HG02588 (cell line): Measurements from ENCODE around the gene HOXA11.

Source experiments
- ATAC-seq: cut with Tn5 transposase; IDR thresholded peaks from one replicate; pipeline ENCODE4 v1.9.1; 2021; ENCODE audit warnings: mild to moderate bottlenecking, moderate library complexity; ENCODE audit not compliant: unreplicated experiment

The HOXA11 gene

DNA sequence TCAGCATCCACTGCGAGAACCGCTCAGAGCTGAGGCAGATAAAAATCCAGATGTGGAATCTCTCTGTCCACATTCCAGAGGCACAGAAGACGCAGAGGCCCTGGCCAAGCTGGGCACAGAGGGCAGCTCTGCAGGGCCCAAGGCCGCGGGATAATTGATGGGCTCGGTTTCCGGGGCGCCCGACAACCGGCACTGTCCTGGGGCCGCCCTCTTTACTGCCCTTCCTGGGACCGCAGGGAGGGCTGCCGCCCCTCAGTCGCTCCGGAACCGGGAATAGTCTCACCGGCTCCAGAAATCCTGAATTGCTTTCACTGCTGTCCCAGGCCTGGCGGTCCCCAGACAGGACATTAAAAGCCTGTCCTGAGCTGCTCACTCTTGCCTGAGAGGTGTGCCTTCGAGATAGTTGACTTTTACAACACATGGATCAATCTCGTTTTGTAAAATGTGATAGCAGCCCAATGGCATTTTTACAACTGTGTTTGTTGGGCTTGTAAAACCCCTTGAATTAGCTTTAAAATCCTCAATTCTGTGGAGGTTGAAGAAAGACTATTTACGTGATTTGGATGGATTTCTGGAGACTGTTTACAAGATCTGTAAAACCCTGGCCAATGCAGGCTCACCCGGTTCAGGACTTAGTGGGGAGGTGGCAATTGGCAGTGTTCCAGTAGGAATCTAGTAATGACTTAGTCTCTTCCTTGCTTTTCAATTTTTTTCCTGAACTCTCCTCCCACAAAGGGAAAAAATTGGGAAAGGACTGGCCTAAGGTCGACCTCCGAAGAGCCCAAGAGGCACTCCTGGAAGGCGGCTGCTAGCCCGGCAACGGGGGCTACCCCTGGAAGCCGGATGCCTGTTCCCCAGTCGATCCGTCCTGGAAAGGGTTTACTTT, 36.0 kb downstream of the HOXA11 start:
- no peak for ATAC-seq

DNA sequence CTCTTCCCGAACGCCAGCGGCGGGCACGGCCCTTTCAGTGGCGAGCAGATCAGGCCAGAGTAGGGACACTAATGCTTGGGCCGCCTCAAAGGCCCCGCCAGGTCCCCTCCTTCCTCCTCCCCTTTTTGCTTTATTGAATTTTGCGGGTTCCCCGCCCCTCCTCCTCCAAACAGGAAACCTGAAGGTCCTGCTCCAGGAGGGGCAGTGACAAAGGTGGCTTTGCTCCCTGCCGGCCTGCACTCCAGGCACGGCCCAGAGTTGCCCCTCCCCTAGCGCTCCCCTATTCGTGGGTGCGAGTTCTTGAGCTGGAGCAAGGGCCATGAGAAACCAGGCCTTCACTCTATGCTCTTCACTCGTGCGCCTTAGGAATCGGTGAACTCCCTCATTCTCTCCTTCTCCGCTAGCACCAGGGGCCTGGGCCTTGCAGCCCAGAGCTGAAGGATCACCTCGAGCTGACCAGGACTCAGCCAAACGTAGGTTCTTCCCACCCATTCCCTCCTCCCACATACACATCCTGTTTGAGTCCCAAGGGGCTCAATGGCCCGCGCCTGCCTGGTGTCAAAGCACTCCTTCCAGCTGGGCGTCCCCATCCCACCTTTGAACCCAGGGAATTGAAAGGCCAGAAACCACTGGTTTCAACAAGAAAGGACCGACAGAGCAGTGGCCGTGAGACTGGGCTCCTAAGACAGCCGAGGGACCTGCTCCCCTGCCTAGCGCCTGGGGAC, 36.8 kb downstream of the HOXA11 start:
- ATAC-seq: no peak

DNA sequence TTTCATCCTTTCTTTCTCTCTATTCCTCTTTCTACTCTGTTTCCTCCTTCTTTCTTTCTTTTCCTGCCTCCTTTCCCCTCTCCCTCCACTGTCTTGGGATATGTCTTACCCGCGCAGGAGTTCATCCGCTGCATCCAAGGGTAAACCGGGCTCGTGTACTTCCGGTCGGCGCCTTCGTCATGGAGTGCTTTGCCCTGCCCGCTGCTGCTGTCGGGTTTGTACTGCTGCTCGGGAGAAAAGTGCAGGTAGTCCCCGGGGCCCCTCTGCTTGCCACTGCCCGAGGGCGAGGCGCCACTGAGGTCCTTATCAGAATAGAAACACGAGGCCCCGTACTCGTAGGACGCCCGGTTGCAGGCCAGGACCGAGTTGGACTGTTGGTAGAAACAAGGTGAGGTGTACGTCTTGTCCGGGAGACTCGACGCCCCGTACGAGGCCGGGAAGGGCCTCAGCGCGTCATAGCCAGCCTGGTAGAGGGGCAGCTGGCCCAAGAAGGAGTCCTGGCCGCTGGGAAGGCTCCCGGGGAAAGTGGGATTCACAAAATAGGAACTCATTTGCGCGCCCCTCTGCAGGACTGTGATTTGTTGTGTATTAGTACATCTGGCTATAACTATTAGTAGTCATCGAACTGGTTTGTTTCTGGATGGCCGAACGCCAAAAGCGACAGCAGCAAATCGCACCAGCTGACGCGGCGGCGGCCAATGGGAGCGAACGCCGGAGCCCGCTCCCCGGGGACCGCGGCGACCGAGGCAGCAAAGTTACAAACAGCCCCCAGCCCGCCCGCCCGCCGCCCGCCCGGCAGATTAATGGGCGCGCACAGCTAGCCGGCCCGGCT, 37.6 kb downstream of the HOXA11 start, which contains the start of gene HOXA6:
TSS of gene HOXA6 (minus strand) at position 576 of the 832 bp plus-strand sequence. CDS start at position 551, 25 bp downstream.
- ATAC-seq: no peak

DNA sequence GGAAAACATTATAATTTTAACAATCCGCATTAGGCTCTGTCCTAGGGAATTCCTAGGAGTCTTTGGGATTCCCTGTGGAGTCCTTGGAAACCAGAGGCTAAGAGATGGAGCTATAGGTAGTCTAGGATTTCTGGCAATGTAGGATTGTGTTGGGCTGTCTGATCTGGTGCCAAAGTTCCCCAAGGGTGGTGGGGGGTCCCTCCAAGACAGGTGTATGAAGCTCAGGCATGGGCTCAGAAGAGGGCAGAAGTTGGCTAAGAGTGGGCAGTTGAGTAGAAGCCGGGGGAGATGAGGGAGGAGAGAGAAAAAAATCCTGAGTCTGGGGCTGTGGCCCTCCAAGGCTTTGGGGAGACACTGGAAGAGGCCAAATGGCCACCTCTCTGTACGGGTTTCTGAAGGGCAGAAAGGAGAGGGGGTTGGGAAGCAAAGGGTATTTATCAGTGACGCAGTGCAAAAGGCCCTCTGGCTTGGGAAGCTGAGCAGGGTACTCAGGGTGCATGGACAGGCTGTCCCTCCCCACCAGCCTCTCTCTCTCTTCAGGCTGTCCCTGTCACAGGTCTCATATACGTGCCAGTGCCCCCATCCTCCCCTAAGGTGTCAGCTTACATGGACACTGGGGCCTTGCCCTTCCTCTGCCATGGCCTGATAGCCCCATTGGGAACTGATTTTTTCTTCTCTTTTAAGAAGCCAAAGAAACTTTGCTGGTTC, 38.4 kb downstream of the HOXA11 start:
- no peak for ATAC-seq

DNA sequence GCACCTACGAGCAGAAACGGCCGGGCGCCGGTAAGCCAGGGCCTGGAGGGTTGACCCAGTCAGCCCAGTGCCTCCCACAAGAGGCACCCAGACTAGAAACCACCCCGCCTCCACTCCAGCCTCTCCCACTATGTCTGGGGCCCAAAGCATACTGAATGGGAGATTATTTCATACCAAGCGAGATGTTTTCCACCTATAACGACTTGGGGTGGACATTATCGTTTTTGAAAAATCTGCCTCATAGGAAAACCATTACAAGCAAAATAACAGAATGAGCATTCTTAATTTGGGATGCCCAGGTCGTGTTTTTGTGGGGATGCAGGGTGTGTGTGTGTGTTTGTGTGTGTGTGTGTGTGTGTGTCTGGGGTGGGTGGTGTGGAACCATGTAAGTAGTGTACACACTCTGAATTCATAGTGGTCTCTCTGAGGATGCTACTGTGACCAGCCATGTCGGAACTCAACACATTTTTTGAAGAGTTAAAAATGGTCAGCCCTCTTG, 39.1 kb downstream of the HOXA11 start:
- ATAC-seq: no peak

DNA sequence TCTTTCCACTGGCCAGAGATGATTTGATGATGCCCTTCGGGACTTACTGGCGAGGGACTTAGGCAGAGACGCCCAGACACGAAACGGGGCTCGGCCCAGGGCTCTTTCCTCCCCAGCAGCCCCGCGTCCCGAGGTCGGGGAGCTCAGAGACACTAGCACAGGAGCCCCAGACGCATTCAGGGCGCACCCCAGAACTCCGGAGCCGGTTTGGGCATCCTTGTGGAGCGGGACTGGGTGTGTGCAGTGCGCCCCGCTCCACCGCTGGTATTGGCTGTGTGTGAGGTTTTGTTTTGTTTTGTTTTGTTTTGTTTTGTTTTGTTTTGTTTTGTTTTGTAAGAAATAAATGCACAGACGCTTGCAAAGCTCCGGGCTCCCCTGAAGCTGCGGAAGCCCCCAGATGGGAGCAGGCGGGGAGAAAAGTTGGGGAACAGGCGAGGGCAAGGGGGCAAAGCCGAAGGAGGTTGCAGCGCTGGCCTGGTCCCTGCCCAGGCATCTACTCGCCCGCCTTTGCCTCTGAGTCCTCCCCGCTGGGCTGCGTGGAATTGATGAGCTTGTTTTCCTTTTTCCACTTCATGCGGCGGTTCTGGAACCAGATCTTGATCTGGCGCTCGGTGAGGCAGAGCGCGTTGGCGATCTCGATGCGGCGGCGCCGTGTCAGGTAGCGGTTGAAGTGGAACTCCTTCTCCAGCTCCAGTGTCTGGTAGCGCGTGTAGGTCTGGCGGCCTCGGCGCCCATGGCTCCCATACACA, 39.7 kb downstream of the HOXA11 start:
- no peak for ATAC-seq

DNA sequence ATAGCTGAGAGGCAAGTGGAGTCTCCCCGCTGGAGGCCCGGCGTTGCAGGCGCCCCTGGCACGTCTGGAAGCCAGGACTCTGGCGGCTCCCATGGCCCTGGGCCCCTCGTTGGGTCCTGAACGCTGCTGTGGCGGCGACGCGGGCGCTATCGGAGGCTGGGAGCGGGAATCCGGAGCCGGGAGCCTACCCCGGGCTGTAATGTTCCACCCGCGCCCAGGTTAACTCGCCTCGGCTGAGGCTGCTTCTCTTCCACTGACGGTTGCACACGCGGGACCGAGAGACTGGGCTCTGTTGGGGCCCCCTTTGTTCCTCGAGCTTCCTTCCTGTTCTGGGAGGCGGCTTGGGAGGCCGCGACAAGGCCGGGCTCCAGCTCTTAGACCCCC, 40.3 kb downstream of the HOXA11 start:
- ATAC-seq: no peak

DNA sequence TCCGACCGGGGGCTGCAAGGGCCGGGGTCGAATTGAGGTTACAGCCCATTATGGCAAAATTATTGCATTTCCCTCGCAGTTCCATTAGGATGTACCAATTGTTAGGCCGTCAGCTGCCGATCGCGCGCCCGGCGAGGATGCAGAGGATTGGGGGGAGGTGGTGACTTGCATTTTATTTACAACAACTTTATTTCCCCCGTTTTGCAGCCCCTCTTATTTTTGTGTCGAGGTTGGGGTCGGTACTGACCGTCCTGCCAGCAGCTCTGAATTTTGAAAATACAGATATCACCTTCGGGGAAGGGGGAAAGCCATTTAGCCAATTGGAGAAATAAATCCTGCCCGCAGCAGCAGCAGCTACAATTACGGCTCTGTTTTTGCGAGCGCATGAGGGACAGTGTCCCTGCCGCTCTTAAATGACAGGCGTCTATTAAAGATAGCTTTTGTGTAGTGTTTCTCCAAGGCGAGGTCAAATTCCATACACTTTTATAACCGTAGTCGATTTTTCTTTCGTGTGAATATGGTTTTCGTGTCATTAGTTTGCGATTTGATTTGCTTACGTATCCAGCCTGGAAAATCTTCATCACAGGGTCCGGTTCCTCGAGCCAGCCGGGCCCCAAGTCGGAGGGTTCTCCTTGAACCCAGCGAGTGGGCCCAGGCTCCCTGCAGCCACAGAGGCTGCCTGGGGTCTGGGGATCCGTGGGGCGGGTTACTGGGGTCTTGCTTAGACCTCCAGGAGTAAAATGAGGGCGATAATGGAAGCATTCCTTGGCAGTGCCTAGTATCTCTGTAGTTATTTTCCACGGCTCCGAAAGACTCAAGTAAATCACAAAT, 40.9 kb downstream of the HOXA11 start:
- ATAC-seq: no peak

DNA sequence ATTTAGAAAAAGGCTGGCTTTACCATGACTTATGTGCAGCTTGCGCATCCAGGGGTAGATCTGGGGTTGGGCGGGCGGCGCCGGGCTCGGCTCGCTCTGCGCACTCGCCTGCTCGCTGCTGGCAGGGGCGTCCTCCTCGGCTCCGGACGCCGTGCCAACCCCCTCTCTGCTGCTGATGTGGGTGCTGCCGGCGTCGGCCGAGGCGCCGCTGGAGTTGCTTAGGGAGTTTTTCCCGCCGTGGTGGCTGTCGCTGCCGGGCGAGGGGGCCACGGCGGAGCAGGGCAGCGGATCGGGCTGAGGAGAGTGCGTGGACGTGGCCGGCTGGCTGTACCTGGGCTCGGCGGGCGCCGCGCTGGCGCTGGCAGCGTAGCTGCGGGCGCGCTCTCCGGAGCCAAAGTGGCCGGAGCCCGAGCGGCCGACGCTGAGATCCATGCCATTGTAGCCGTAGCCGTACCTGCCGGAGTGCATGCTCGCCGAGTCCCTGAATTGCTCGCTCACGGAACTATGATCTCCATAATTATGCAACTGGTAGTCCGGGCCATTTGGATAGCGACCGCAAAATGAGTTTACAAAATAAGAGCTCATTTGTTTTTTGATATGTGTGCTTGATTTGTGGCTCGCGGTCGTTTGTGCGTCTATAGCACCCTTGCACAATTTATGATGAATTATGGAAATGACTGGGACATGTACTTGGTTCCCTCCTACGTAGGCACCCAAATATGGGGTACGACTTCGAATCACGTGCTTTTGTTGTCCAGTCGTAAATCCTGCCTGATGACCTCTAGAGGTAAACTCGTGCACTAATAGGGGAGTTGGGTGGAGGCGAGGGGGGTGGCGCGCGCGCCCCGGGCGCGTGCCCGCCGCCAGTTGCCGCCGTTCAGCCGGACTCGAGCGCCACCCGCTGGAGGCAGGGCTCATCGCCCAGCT, 41.7 kb downstream of the HOXA11 start, which contains the start of gene HOXA5:
TSS of gene HOXA5 (minus strand) at position 659 of the 927 bp plus-strand sequence. CDS start at position 585, 74 bp downstream.
- no peak for ATAC-seq

DNA sequence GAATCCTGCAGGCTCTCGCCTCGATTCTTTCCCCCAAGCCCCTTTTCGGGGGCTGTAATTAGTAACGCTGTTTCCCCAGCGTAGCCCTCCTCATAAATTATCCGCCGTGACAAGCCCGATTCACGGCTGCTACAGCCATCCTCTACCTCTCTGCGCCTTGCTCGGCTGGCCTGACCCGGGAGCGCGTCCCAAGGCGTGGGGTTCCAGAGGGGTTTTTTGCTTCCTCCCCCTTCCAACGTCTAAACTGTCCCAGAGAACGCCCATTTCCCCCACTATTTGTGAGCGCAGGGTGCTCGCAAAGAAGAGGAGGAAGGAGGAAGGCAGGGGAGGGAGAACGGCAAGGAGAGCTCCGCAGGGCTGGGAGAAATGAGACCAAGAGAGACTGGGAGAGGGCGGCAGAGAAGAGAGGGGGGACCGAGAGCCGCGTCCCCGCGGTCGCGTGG, 42.4 kb downstream of the HOXA11 start:
- ATAC-seq: no peak

DNA sequence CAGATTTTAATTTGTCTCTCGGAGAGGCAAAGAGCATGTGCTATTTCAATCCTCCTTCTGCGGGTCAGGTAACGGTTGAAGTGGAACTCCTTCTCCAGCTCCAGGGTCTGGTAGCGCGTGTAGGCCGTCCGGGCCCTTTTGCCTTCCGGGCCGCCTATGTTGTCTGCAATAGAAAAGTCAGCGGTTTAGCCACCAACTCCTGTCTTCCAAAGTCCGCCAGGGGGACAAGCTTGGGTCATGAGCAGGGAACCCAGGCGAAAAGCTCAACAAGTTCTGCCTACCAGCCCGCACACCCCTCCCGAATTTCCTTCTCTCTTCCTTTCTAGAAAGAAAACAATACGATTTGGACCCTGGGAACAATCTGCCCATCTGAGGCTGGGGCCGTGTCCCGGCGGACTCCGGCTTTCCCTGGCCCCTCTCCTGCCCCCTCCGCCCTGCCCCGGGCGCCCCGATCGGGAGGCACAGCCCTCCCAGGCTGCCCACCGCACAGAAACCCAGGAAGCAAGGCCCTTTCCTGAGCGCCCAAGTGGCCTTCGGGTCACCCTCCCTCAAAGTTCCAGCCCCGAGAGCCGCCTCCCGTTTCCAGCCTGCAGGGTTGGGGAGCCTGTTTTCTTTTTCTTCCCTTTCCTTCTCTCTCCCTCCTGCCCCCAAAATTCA, 43.0 kb downstream of the HOXA11 start:
- ATAC-seq: no peak

DNA sequence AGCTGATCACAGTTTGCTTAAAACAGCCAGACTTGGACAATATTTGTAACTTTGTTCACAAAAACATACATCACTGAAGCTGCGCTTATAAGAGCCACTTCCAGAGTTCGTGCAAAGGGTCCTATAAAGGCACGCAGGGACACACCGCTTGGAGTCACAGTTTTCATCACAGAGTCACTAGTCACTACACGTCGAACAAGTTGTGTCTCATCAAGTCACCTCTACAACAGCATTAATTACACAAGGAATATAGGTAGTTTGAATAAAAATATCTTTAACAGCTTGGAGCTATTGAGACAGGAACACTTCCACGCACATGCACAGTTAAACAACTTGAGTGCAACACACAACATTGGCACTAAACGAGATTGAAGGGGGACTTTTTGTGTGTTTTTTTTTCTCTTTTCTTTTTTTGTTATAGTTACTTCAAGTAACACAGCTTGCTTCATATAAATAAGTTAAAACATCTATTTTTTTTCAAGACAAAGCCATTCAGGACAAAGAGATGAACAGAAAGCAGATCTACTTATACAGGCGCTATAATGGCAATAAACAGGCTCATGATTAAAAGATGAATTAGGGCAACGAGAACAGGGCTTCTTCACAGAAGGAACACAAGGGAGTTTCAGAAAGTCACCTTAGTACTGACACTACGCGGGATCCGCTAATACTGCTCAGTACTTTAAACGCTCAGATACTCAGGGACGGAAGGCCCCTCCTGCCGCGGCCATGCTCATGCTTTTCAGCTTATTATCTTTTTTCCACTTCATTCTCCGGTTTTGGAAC, 43.7 kb downstream of the HOXA11 start:
- no peak for ATAC-seq

DNA sequence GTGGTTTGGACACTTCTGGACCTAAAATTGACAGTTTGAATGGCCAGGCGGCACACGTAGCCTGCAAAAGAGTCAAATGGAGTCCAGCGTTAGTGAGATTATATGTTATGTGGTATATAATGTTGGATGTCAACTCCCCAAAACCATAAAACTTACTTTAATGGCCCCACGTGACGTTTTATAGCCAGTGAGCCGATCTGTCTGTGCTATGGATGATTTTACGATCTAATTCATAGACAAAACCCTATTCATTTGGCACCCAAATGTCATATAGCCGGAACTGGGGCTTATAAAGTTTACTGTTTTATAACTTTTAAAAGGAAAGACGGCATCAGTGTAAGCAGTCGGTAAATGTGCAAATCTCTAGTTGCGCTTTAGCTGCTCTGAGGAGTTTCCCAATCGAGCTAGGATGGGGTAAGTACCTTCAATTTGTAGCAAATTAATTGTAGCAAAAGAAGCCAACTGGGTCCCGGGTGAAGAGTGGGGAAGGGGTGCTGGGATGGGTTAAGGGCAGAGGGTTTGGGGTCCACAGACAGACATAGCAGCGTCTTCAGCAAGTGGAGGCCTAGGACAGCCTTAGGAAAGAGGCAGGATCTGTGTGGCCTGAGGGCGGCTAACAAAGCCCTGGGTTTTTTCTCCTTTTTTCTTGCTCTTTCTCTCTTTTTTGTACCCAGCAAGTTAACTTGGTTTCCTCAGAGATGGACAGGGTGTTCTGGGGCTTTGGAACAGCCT, 44.7 kb downstream of the HOXA11 start:
- ATAC-seq: no peak

DNA sequence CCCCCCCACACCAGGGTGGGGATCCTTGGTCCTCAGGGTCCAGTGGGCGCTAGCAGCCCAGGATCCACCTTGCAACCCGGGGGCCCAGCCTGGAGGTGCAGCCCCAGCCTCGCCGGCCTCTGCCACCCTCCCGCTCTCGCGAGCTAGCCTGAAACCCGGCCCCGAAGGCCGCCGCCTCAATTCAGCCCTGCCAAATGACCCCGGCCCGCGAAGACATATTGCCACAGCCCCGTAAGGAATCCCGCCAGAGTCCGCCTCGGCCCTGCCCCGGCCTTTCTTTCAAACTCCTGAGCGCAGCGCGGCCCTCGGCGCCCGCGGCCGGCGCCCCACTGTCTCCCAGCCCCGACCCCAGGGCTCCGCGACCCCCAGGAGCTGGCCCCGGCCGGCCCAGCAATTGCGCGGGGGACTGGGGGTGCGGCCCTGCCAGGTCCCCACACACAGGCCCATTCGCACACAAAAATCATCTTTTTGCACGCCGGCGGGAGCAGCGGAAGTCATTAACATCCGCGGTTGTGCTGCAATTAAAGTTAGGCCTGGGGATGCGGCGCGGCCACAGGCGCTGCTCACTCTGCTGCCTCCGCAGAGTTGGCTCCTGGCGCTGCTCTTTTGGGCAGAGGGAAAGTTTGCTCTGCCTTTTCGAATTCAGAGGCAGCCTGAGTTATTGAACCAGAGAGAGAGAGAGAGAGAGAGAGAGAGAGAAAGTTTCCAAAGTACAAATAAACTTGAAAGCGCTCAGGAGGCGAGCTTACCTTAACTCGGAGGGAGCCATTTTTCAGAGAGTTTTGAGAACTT, 45.5 kb downstream of the HOXA11 start:
- ATAC-seq: no peak

DNA sequence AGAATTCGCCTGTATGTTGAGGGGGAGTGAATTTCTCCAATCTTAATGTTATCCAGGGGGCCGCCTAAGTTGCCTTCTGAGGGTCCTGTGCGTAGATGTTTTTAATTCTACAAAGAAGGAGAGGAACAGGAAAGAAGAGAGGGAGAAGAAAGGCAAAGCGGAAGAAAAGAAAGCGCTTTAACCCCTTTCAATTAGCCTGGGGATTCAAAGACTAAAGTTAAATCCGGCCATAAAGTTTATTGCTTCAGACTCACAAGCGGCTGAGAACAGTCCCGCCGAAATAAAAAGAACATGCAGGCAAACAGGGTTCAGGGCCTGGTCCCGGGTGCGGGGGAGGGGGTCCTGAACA, 46.1 kb downstream of the HOXA11 start:
- ATAC-seq: no peak
